Mammary epithelial cell (primary cell): ENCODE results near the gene DNAJC10.

Experiments used
- EZH2 ChIP-seq: IDR thresholded peaks from 2 replicates; pipeline ENCODE4 v1.6.1; 2012; ENCODE audit warnings: low read length, inconsistent platforms, borderline replicate concordance
- TF ChIP-seq, protein P1 (sequence below), 2 donors: IDR thresholded peaks in 1 of 2; conservative IDR thresholded peaks in 1 of 2; 2 replicates each; pipeline ENCODE4 v1.5.1; 2011 to 2012; ENCODE audit warnings: inconsistent platforms in 2 of 2, low read length in 2 of 2, mild to moderate bottlenecking in 2 of 2, control low read depth in 1 of 2, low read depth in 1 of 2; ENCODE audit not compliant: insufficient read depth in 1 of 2; ENCODE audit errors: extremely low read depth in 1 of 2

- TF ChIP-seq, protein P1, sequence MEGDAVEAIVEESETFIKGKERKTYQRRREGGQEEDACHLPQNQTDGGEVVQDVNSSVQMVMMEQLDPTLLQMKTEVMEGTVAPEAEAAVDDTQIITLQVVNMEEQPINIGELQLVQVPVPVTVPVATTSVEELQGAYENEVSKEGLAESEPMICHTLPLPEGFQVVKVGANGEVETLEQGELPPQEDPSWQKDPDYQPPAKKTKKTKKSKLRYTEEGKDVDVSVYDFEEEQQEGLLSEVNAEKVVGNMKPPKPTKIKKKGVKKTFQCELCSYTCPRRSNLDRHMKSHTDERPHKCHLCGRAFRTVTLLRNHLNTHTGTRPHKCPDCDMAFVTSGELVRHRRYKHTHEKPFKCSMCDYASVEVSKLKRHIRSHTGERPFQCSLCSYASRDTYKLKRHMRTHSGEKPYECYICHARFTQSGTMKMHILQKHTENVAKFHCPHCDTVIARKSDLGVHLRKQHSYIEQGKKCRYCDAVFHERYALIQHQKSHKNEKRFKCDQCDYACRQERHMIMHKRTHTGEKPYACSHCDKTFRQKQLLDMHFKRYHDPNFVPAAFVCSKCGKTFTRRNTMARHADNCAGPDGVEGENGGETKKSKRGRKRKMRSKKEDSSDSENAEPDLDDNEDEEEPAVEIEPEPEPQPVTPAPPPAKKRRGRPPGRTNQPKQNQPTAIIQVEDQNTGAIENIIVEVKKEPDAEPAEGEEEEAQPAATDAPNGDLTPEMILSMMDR (conservative IDR thresholded peaks at IDR 0.05 in 1 of 2, IDR thresholded peaks at IDR 0.05 in 1 of 2; ENCODE audit: extremely low read depth in 1 of 2, insufficient read depth in 1 of 2, low read depth in 1 of 2, low read length in 2 of 2): no peak
- no peak for TF ChIP-seq EZH2
Observed at GRCh38 chr2:182667315-182667695, 48.8 kb upstream of the DNAJC10 start.
